ENCODE measurements around the gene RDH11.

GRCh38 chr14:67675219-67675582 lies 20.4 kb downstream of the RDH11 start:
- TF ChIP-seq CTCF (IDR thresholded peaks at IDR 0.05) (no peak), EP300 (IDR thresholded peaks at IDR 0.05) (no peak), POLR2A (IDR thresholded peaks at IDR 0.05) (no peak), POLR2AphosphoS5 (IDR thresholded peaks at IDR 0.05) (no peak)

Measured in upper lobe of left lung (tissue), 4 donors.